NCI-H2107 treated with DMSO at 0.1 percent for 48 hours (cell line): ENCODE results near the gene SLC5A1.
A peak's percentile ranks its signal among the peaks of the same experiment; 100 is the strongest.
"Not testable (repeated sequence)": the region's sequence is repeated elsewhere in the genome, so short reads cannot be mapped to it uniquely, and the experiment has no call there.

Experiments used
- DNase-seq: peaks from one replicate; lab custom pipeline; 2025; ENCODE audit not compliant: unreplicated experiment; lab: John Stamatoyannopoulos, UW

Gene SLC5A1

DNA sequence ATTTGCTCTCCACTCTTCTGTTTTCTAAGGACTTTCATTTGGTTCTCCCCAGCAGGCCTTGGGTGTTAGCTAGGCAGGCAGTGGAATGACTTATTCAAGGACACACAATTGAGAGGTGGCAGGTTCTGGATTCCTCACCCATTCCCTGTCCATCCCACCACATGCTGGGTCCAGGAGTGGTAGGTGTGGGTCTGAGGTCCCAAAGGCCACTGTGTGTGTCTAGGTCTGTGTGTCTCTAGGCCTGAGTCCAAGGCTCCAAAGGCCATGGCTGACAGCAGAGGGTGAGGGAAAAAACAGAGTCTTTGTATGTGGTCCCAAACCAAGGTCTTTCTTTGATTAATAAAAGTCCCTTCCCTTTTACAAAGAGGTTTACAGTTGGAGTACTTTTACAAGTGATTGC, 40.8 kb downstream of the SLC5A1 start:
- DNase-seq = no peak

DNA sequence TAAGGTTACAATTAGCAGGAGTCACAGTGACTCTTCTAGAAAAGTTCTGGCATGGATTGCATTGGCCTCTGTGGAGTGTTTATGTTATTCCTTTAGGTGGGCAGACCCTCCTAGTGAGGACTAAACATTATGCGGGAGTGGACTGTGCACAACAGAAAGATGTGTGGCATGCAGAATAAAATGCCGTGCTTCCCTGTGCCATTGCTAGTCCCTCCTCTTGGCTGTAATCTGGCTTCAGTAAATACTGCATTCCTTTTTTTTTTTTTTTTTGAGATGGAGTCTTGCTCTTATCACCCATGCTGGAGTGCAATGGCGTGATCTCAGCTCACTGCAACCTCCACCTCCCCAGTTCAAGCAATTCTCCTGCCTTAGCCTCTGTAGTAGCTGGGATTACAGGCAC, 45.0 kb downstream of the SLC5A1 start:
- DNase-seq = no peak

DNA sequence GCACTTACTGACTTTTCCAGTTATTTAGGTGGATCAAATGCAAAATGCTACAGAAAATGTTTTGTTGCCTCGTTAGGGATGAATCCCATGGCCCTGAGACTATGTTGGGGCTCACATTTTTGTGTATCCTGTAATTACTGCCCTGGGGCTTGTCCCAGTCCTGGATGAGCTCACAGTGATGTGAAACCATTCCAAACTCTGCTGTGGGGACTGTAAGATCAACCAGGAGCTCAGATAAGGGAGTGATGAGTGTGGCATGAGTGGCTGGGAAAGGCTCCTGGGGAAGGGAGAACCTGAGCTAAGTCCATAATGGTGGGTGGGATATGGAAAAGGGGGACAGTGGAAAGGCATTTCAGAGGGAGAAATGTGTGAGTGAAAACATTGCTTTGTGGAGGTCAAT, 54.0 kb downstream of the SLC5A1 start:
- no peak for DNase-seq

DNA sequence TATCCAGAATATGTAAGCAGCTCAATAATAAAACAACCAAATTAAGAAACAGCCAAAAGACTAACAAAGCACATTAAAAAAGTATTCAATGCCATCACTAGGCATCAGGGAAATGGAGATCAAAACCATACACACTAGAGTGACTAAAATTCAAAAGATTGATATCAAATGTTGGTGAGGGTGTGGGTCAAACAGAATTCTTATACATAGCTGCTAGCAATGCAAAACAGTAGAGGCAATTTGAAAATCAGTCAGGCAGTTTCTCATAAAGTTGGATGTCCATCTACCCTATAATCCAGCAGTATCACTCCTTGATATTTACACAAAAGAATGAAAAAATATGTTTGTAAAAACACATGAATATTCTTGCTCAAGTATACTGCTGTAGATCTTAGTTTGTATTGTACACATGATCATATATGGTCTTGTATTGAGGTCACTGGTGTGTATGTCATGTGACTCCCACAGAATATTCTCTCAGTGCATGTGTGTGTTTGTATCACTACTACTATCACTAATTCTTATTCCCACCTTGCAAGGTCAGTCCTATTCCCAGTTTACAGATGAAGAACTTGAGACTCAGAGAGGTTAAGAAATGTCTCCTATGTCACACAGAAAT, 54.9 kb downstream of the SLC5A1 start:
- DNase-seq = no peak

DNA sequence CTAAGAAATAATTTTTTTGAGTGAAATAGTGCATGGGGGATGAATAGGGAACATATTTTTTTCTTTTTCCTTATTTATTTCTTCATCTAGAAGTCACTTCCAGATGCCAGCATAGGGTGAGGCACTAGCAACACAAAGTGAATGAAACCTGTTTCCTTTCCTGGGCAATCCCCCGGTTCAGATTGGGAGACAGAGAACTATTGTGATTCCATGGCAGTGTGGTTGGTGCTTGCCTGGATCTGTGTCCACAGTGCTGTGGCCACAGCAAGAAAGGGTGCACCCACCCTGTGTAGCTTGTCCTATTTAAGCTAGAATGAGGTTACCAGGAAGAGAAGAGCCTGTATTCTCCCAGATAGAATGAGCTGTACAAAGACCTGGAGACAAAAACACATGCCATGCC, 57.6 kb downstream of the SLC5A1 start:
- DNase-seq = no peak

DNA sequence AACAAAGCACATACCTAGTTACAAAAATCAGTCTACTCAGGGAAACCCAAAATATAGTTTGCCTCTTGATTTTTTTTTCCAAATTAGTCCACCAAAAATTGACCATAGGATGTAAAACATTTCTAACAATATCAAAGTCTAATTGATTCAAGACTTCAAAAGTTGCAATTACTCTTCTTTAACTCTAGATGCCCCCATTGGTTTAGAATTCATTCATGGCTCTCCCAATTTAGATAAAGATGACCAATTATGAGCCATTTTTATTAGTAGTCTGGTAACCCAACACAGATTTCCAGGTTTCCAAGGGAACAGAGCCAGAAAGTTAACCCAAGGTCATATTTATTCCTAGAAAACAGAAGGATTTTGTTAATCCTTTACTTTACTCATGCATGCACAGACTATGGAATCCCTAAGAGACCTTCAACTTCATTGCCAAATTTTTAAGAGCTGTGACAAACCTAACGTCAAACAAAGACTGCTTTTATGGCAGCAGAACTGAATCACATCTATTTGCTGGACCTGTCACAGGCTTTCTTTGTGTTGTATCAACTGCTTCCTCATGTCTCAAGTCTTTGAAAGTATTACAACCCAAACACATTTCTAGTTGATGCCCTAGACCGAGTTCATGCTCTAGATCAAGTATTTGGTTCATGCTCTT, 60.7 kb downstream of the SLC5A1 start:
- DNase-seq = peak; percentile 21

DNA sequence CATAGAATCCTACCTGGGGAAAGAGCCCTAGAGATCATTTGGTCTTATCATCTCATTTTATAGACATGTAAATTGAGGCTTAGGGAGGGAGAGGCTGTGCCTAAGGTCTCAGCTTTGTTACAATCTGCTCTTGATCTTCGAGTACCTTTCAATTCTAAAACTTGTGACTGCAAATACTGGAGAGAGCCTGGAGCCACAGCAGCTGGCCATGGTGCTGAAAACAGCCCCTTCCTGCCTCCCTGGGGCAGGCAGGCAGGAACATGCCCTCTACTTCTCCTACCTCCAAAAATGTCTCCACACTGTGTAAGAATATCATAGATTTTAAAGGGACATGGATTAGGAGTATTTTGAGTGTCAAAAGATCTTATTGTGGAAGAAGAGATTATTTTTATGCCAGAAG, 63.9 kb downstream of the SLC5A1 start:
- no peak for DNase-seq

DNA sequence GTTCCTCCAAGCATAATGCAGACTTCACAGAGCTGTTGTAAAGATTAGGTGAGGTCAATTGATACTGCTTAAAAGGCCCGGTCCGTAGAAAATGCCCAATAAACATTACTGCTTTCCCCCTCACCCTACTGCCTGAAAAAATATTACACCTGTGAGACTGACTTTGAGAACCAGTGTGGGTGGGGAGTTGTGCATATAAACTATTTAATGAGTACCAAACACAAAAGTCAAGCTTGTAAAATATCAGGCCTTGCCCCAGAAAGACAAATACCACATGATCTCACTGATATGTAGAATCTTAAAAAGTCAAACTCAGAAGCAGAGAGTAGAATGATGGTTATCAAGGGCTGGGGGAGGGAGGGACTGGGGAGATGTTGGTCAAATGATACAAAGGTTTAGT, 69.3 kb downstream of the SLC5A1 start:
- no peak for DNase-seq

DNA sequence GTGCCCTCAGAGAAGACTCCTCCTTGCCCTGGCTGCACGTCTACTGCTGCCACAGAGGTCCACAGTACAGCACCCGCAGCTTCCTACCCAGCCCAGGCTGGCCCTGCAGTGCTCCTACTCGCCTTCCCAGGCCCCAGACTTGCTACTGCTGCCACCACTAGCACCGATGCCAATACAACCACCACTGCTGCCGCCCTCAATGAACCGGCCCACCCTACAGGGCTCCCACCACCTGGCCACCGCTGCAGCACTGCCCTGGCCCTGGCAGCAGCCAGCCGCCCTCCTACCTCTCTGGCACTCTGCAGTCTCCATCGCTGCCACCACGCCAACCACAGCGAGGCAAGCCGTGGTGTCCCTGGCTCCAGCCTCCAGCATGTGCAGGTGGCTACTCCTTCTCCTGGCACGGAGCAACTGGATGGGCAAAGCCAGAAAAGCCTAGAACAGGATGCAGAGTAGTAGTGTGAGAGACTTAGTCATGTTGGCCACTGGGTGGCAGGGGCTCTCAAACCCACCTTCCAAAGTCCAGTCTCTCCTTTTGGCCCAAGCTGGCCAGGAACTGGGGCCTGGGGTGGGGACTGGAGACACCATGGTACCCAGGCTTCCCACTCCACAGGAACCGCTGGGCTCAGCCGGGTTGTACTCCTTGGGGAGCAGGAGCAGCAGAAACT, 76.6 kb downstream of the SLC5A1 start:
- no peak for DNase-seq

DNA sequence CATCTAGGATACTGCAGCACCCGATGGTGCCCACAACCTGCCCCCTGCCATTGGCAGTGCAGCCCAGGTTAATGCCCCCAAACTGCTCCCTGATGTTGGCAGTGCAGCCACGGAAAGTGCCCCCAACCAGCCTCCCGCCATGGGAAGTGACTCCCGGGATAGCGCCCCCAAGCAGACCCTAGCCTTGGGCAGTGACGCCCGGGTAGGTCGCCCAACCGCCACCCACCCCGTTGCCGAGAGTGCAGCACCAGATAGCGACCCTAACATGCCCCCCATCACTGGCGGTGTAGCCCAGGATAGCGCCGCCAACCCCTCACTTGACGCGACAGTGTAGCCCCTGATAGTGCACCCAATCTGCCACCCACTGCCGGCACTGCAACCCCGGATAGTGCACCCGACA, 77.5 kb downstream of the SLC5A1 start:
- DNase-seq = no peak

DNA sequence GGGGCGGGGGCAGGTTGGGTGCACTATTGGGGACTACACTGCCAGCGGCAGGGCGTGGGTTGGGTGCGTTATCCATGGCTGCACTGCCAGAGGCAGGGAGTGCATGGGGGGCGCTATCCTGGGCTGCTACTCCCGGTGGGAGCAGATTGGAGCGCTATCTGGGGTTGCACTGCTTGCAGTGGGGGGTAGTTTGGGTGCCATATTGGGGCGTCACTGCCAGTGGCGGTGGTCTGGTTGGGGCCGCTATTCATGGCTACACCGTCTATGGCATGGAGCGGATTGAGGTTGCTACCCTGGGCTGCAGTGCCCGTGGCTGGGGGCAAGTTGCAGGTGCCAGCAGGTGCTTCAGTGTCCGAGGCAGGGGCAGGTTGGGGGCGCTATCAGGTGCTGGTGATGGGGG, 79.8 kb downstream of the SLC5A1 start:
- DNase-seq = no peak

DNA sequence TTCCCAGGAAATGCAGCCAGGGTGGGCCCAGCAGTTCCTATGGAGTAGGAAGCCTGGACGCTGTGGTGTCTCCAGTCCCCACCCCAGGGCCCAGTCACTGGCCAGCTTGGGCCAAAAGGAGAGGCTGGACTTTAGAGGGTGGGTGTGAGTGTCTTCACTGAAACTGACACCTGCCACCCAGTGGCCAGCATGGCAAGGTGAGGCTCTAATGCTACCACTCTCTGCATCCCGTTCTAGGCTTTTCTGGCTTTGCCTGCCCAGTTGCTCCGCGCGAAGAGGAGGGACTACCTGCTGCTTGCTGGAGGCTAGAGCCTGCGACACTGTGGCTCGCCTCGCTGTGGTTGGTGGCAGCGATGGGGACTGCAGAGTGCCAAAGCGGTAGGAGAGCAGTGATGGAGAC, 80.6 kb downstream of the SLC5A1 start:
- no peak for DNase-seq

DNA sequence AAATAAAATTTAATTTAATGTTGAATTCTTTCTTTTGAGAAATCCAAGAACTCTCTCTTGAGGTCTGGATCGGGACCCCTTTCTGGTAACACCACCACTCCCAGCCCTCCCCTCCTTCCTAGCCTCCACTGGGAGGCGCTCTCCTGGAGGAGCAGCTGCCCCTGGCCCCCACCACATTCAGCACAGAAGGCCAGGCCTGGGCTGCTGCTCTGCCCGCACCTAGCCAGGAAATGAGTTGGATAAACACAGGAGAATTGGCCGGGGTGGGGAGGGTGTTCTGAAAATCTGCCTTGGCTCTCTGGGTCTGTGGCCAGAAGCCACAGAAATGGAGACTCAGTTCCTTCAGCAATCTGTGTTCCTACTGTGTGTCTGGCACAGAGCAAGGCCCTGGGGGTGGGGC, 84.8 kb downstream of the SLC5A1 start:
- no peak for DNase-seq

DNA sequence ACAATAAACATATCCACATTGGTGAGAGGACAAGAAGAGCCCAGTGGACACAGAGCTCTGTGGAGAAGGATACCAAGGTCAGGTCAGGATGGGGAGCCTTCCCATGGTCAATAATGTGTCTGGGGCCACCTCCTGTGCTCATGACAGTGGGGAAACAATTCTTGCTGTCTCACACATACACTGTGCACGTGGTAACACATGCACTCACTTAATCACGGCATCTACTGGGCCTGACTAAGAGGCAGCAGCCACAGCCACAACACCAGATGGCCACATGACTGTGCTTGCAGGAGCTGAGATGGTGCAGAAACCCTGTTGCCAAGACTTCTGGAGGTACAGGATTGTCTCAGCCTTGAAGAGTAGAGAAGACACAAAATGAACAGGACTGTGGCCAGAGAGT, 87.4 kb downstream of the SLC5A1 start:
- no peak for DNase-seq

DNA sequence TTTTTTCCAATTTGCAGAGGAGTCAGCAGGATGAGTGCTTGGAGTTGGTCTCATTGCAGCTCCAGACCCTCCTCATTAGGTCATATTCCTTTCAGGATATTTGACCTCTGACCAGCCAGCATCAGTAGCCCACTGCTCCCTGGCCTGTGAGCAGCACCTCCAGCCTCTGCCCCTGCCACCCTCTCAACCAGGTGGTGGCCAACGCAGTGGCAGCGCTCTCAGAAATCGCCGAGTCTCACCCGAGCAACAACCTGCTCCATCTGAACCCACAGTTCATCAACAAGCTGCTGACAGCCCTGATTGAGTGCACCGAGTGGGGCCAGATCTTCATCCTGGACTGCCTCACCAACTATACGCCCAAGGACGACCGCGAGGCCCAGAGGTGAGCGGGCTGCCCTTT, 89.1 kb downstream of the SLC5A1 start:
- DNase-seq = no peak

DNA sequence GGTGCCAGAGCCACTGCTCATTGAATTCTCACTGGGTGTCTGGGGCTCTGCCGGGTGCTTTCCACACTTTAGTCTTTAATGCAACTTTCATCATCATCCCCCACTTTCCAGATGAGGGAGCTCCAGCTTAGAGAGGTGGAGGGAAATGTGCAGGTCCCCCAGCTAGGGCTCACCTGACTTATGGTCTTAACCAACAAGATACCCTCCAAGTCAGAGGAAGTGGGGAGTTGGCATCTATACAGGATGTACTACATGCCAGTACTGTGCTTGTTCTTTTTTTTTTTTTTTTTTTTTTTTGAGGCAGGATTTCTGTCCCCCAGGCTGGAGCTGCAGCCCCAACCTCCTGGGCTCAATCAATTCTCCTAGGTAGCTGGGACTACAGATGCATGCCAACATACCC, 89.7 kb downstream of the SLC5A1 start:
- no peak for DNase-seq

DNA sequence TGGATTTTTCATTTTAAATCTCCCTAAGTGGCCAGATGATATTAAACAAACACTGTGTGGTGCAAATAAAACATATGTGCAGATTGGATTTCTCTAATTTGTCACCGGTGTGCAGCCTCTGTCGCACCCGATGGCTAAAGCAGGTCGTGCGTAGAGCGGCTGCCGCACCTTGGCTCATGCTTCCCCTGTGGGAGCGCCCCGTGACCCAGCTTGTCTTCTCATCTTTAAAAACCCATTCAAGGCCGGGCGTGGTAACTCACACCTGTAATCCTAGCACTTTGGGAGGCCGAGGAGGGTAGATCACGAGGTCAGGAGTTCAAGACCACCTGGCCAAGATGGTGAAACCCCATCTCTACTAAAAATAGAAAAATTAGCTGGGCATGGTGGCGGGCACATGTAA, 91.7 kb downstream of the SLC5A1 start:
- DNase-seq = not testable (repeated sequence)

DNA sequence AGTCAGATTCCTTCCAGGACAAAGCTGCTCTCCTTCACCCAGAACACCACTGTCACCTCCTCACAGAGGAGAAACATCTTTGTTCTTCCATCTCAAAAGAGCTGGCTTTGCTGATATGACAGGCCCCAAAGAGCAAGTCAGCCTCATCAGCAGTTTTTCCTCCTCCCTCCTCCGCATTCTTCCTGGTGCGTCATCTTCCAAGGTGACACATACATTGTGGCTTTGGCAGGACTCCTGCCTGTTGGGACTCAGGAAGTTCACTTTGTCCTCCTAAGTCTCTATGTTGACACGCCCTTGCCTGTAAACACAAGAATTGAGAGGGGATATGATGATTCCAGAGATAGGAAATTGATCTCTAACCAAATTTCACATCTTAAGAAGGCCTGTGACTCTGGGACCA, 92.9 kb downstream of the SLC5A1 start:
- DNase-seq = not testable (repeated sequence)

DNA sequence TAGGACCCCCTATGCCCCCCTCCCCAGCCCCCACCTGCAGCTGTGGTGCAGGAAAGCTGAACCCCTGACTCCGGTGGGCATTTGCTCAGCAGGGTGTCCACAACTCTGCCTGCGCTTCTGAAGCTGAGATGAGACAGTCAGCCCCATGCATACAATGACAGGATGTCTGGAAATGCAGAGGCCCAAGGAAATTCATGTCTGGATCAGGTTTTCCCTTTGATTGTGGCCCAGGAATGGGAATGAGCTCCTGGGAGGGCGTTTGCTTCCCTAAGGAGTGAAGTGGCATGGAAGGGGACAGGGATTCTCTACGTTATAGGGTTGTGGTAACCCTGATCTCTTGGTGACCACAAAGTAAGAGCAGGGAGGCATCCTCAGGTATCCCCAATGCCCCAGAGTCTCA, 93.8 kb downstream of the SLC5A1 start:
- not testable (repeated sequence) for DNase-seq

DNA sequence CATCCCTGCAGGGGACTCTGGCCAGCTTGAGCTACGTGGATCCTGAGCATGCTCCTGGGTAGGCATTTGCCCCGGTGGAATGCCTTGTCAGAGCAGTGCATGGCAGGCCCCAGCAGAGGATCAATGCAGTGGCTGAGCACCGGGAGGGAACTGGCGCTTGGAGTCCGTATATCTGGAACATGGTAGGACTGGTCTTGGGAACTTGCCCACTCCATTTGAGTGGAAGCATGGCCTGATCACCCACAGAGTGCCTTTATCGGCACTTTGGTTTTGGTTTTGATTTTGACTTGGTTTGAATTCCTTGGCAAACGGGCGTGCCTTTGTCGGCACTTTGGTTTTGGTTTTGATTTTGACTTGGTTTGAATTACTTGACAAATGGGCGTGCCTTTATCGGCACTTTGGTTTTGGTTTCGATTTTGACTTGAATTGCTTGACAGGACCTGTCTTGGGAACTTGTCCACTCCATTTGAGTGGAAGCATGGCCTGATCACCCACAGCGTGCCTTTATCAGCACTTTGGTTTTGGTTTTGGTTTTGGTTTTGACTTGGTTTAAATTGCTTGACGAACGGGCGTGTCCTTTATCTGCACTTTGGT, 94.8 kb downstream of the SLC5A1 start:
- DNase-seq = not testable (repeated sequence)

DNA sequence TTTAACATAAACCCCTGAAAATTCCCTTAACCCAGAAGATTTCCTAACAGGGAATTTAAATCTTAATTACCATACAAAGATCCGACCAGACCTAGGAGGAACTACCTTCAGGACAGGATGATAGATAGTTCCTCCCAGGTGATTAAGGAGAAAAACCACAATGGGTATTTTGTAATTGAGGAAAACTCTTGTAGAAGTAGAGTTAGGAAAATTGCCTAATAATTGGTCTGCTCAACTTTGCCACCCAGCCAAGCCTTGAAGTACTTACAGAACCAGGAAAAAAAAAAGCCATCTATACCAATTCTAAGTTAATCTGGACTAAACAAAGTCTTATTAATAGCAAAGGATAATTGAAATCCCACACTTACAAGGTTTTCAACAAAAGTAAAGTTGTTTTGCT, 95.5 kb downstream of the SLC5A1 start:
- DNase-seq = not testable (repeated sequence)

DNA sequence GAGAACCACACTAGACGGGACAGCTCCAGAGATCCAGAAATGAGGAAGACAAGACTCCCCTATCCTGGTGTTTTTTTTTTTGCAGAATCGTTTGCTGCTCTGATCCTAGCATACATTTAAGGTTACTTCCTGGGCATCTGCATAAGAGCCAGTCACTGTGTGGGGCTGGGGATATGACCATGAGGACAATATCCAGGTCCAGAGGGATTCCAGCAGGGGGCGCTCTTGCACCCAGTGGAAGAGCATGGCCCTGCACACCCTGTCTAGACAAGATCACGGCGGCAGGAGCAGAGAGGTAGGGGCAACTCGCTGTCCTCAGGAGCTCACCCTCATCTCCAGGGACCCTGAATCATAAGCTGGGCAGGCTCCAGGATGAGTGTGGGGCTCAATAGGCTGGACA, 97.6 kb downstream of the SLC5A1 start:
- not testable (repeated sequence) for DNase-seq
